Trophoblast cell (in vitro differentiated cells and primary cell): Measurements from ENCODE around the gene HOMER2.

Experiments
- DNase-seq, 2 donors: peaks; one replicate each; pipeline ENCODE4 v3.0.0-alpha.2; 2016
- H2AFZ ChIP-seq: 2 replicates; pipeline ENCODE4 v1.6.1; 2013; ENCODE audit warnings: low read length, moderate library complexity, mild to moderate bottlenecking; ENCODE audit not compliant: insufficient read depth, poor library complexity
- H2AK5ac ChIP-seq: 2 replicates; pipeline ENCODE4 v1.6.1; 2013; ENCODE audit warnings: mild to moderate bottlenecking, low read length
- H2BK120ac ChIP-seq: 2 replicates; pipeline ENCODE4 v1.6.1; 2013; ENCODE audit warnings: low read length, mild to moderate bottlenecking, moderate library complexity; ENCODE audit not compliant: insufficient read depth, poor library complexity
- H2BK12ac ChIP-seq: 2 replicates; pipeline ENCODE4 v1.6.1; 2013; ENCODE audit warnings: mild to moderate bottlenecking, low read length, moderate library complexity
- H2BK5ac ChIP-seq: 2 replicates; pipeline ENCODE4 v1.6.1; 2013; ENCODE audit warnings: low read length, low read depth, moderate library complexity, mild to moderate bottlenecking; ENCODE audit not compliant: poor library complexity
- H3K14ac ChIP-seq: 2 replicates; pipeline ENCODE4 v1.6.1; 2013; ENCODE audit warnings: mild to moderate bottlenecking, low read length
- H3K18ac ChIP-seq: 2 replicates; pipeline ENCODE4 v1.6.1; 2013; ENCODE audit warnings: mild to moderate bottlenecking, low read length
- H3K23ac ChIP-seq: 2 replicates; pipeline ENCODE4 v1.6.1; 2013; ENCODE audit warnings: low read length
- H3K27ac ChIP-seq: 2 replicates; pipeline ENCODE4 v1.5.1; 2013; ENCODE audit warnings: low read depth, mild to moderate bottlenecking, inconsistent platforms, low read length, moderate library complexity
- H3K27me3 ChIP-seq: 2 replicates; pipeline ENCODE4 v1.6.1; 2013; ENCODE audit warnings: inconsistent platforms, mild to moderate bottlenecking, low read length, moderate library complexity; ENCODE audit not compliant: insufficient read depth
- H3K36me3 ChIP-seq, 2 experiments: 1 replicate in 1 of 2; 2 replicates in 1 of 2; pipeline ENCODE4 v1.6.1; 2013; ENCODE audit warnings: low read length in 2 of 2, mild to moderate bottlenecking in 2 of 2, moderate library complexity in 1 of 2; ENCODE audit not compliant: insufficient read depth in 2 of 2, control insufficient read depth in 1 of 2
- H3K4ac ChIP-seq: 2 replicates; pipeline ENCODE4 v1.6.1; 2013; ENCODE audit warnings: low read depth, mild to moderate bottlenecking, low read length, moderate library complexity
- H3K4me1 ChIP-seq, 2 experiments: 1 replicate in 1 of 2; 2 replicates in 1 of 2; pipeline ENCODE4 v1.6.1; 2013; ENCODE audit warnings: low read length in 2 of 2, mild to moderate bottlenecking in 2 of 2, moderate library complexity in 1 of 2; ENCODE audit not compliant: insufficient read depth in 2 of 2, control insufficient read depth in 1 of 2
- H3K4me2 ChIP-seq: 2 replicates; pipeline ENCODE4 v1.6.1; 2013; ENCODE audit warnings: inconsistent platforms, mild to moderate bottlenecking, low read length, moderate library complexity
- H3K4me3 ChIP-seq: 2 replicates; pipeline ENCODE4 v1.5.1; 2013; ENCODE audit warnings: mild to moderate bottlenecking, low read depth, low read length, inconsistent platforms
- H3K79me1 ChIP-seq: one replicate; pipeline ENCODE4 v1.6.1; 2013; ENCODE audit warnings: low read length
- H3K79me2 ChIP-seq: 2 replicates; pipeline ENCODE4 v1.6.1; 2013; ENCODE audit warnings: low read length, mild to moderate bottlenecking; ENCODE audit not compliant: control insufficient read depth, insufficient read depth, poor library complexity
- H3K9ac ChIP-seq: 2 replicates; pipeline ENCODE4 v1.6.1; 2013; ENCODE audit warnings: mild to moderate bottlenecking, low read length
- H3K9me3 ChIP-seq: 2 replicates; pipeline ENCODE4 v1.6.1; 2013; ENCODE audit warnings: low read depth, mild to moderate bottlenecking, control low read depth, inconsistent platforms, low read length; ENCODE audit not compliant: insufficient read depth
- H4K12ac ChIP-seq: 2 replicates; pipeline ENCODE4 v1.6.1; 2013; ENCODE audit warnings: low read depth, mild to moderate bottlenecking, low read length, moderate library complexity
- H4K8ac ChIP-seq: 2 replicates; pipeline ENCODE4 v1.6.1; 2013; ENCODE audit warnings: low read depth, mild to moderate bottlenecking, low read length, moderate library complexity
- H4K91ac ChIP-seq: one replicate; pipeline ENCODE4 v1.6.1; 2013; ENCODE audit warnings: low read depth, mild to moderate bottlenecking, low read length, moderate library complexity
- WGBS: extraction: QIAGEN DNeasy Blood & Tissue Kit; methylation state at CpG from one replicate; pipeline ENCODE4 v1.1.7; 2013; ENCODE audit warnings: missing lambda C conversion rate; ENCODE audit not compliant: insufficient read length, insufficient coverage; ENCODE audit errors: extremely low coverage; 5-methylcytosine and 5-hydroxymethylcytosine counted together

The HOMER2 gene

GRCh38 chr15:82803793-82804574 is 148.5 kb downstream of the HOMER2 start:
- no peak overlapping the region for H3K18ac ChIP-seq
- H2BK12ac ChIP-seq, result no peak overlapping the region
- no peak overlapping the region for H3K14ac ChIP-seq
- no peak overlapping the region for H2AK5ac ChIP-seq
- H3K9me3 ChIP-seq, result no peaks in the 10 kb centered on the region
- no peaks in the 10 kb centered on the region for H3K79me1 ChIP-seq
- H3K27me3 ChIP-seq, result no peaks in the 10 kb centered on the region
- no peaks in the 10 kb centered on the region for H3K36me3 ChIP-seq
- no peak overlapping the region for H3K27ac ChIP-seq
- H3K4ac ChIP-seq, result no peak overlapping the region
- no peak overlapping the region for H3K4me2 ChIP-seq
- no peak overlapping the region for H2BK5ac ChIP-seq
- H2BK120ac ChIP-seq, result no peak overlapping the region
- H4K12ac ChIP-seq, result no peak overlapping the region
- no peak for DNase-seq
- no peaks in the 10 kb centered on the region for H3K4me1 ChIP-seq
- H3K79me2 ChIP-seq, result no peaks in the 10 kb centered on the region
- no peak overlapping the region for H3K9ac ChIP-seq
- H2AFZ ChIP-seq, result no peak overlapping the region
- H4K91ac ChIP-seq, result no peak overlapping the region
- no peak overlapping the region for H3K4me3 ChIP-seq
- H3K23ac ChIP-seq, result no peak overlapping the region
- H4K8ac ChIP-seq, result no peak overlapping the region
- no CpG with 5 or more reads among the region's 2 CpGs for WGBS

GRCh38 chr15:82802497-82802896 is 150.0 kb downstream of the HOMER2 start:
- no peak overlapping the region for H3K18ac ChIP-seq
- H2BK120ac ChIP-seq, result no peak overlapping the region
- DNase-seq, result no peak
- no peaks in the 10 kb centered on the region for H3K9me3 ChIP-seq
- no peak overlapping the region for H3K23ac ChIP-seq
- no peak overlapping the region for H3K27ac ChIP-seq
- H3K9ac ChIP-seq, result no peak overlapping the region
- no peaks in the 10 kb centered on the region for H3K36me3 ChIP-seq
- no peaks in the 10 kb centered on the region for H3K4me1 ChIP-seq
- no peaks in the 10 kb centered on the region for H3K27me3 ChIP-seq
- H3K4me2 ChIP-seq, result no peak overlapping the region
- H2AFZ ChIP-seq, result no peak overlapping the region
- H2AK5ac ChIP-seq, result no peak overlapping the region
- no CpG with 5 or more reads among the region's 1 CpG for WGBS
- H4K91ac ChIP-seq, result no peak overlapping the region
- no peak overlapping the region for H2BK12ac ChIP-seq
- H3K79me2 ChIP-seq, result no peaks in the 10 kb centered on the region
- H4K12ac ChIP-seq, result no peak overlapping the region
- H4K8ac ChIP-seq, result no peak overlapping the region
- H3K14ac ChIP-seq, result no peak overlapping the region
- no peak overlapping the region for H3K4me3 ChIP-seq
- no peak overlapping the region for H3K4ac ChIP-seq
- no peaks in the 10 kb centered on the region for H3K79me1 ChIP-seq
- H2BK5ac ChIP-seq, result no peak overlapping the region

DNA sequence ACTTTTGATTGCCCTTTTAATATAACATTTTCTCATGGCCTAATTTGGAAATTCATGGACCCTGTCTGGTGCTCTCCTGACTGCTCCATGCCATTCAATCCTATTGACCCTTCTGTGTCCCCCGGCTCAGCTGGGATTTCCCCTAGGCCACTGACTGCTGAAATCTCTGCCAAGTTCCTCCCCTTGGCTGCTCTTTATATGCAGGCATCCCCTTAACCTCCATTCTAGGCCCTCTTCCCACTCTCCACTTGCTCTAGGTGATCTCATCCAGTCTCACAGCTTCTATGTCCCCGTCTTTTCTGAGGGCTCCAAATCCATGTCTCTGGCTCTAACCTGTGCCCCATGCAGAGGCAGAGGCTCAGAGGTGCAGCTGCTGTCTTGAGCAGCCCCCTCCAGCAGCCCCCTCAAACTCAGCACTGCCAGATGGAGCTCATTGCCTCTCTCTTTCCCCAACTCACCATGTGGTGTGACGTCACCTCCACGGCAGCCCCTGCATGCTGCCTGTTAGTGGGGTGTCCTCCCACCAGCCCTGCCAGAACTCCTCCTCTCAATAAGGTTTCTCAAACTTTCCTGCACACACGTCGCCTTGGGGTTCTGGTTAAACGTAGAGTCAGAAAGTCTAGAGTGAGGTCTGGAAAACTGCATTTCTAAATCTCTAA is 153.2 kb downstream of the HOMER2 start:
- H3K23ac ChIP-seq, result no peak overlapping the region

More for the DNA sequence above, 153.2 kb downstream of the HOMER2 start:
- Histone ChIP-seq H2BK120ac (no peak overlapping the region), H3K4ac (no peak overlapping the region), H3K27me3 (no peaks in the 10 kb centered on the region), H3K79me2 (no peaks in the 10 kb centered on the region), H4K91ac (no peak overlapping the region), H3K79me1 (no peaks in the 10 kb centered on the region), H3K27ac (no peak overlapping the region), H2BK5ac (no peak overlapping the region), H4K8ac (no peak overlapping the region), H3K4me3 (no peak overlapping the region), H3K4me2 (no peak overlapping the region), H3K4me1 (no peaks in the 10 kb centered on the region), H3K9me3 (no peaks in the 10 kb centered on the region), H3K9ac (no peak overlapping the region), H2BK12ac (no peak overlapping the region), H2AFZ (no peak overlapping the region), H3K18ac (no peak overlapping the region), H4K12ac (no peak overlapping the region), H3K14ac (no peak overlapping the region), H3K36me3 (no peaks in the 10 kb centered on the region), H2AK5ac (no peak overlapping the region)
- WGBS, result no CpG with 5 or more reads among the region's 7 CpGs
- DNase-seq, result no peak
